GM21576 (cell line): Measurements from ENCODE around the gene CUL1.

ENCODE experiments used
- ATAC-seq: cut with Tn5 transposase; IDR thresholded peaks from one replicate; pipeline ENCODE4 v1.9.1; 2021; ENCODE audit warnings: mild to moderate bottlenecking, moderate library complexity; ENCODE audit not compliant: unreplicated experiment

The CUL1 gene

DNA sequence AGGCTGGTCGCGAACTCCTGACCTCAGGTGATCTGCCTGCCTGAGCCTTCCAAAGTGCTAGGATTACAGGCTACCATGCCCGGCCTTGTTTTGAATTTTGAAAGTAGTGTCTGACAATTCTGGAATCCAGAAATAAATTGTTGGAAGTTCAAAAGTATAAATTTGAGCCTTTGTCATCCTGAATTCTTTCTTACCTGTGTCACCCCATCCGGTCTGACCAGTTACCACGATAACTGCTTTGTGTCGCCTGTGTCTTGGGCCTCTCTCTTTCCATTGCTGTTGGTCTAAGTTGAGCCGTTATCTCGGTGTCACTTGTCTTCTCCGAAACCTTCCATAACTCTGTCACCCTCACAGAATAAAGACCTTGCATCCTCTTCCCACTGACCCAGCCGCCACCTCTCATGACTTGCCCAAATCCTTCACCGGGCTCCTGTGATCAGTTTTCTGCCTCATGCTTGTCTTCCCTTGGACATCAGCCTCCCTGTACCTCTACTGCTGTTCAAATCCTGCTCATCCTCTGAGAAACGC lies 18.6 kb downstream of the CUL1 start:
- no peak for ATAC-seq

DNA sequence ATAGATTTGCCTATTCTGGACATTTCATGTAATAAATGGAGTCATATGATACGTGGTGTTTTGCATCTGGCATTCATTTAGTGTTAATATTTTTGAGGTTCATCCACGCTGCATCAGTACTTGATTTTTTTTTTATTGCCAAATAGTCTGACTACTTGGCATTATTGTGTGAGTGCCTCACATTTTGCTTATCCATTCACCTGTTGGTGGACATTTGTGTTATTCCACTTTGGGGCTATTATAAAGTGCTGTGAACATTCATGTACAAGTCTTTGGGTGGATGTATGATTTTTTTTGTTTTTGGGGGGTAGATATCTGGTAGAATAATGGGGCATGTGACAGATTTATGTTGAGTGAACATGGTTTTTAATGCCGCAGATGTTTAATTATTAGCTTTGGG lies 19.7 kb downstream of the CUL1 start:
- ATAC-seq: no peak

DNA sequence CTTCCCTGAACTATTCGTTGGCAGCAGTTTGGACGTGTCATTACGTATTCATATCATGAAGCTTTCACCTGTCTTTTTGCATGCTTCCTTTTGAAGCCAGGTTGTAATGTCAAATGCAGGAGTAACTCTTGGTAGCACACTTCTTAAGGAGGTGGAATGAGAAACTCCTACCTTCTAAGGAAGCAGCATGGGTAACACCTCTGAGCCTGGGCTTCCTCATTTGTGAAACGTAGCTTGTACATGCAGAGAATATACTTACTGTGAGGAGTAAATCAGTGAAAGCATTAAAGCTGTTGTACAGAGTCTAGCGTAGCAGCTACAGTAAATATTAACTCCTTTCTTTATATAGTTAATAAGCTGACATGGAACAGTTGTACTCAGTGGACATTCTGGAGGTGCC lies 21.1 kb downstream of the CUL1 start:
- ATAC-seq: no peak

DNA sequence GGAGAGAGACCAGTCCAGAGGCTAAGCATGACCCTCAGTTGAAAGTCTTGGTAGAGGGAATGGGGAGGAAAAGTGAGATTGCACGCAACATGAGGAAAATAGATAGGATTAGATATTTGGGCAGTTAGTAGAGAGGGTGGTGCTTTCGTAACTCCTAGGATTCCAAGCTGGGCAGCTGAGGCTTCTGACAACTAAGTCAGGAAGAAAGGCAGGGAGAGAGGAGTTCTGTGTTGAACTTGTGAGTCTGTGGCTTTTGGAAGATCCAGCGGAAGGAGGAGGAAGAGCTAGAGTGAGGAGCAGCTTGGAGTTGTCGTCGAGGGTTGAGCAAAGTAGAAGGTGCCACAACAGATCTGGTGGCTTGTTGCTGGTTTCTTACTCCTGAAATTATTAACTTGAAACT lies 21.8 kb downstream of the CUL1 start:
- no peak for ATAC-seq

DNA sequence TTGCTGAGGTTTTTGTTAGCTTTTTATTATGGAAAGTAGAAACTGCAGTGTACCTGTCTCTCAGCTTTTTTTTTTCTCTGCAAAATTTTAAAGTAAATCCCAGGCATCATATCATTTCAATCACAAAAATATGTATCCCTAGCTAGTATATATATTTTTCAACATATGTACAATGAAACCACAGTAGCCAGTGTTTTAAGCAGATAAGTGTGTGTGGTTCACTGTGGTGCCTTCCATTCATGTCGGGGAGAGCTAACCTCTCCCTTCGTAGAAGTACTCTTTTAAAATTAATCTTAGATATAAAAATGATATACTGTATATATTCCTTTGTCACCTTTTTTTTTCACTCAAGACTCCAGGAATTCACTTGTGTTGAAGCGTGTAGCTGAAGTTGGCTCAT lies 22.7 kb downstream of the CUL1 start:
- no peak for ATAC-seq

DNA sequence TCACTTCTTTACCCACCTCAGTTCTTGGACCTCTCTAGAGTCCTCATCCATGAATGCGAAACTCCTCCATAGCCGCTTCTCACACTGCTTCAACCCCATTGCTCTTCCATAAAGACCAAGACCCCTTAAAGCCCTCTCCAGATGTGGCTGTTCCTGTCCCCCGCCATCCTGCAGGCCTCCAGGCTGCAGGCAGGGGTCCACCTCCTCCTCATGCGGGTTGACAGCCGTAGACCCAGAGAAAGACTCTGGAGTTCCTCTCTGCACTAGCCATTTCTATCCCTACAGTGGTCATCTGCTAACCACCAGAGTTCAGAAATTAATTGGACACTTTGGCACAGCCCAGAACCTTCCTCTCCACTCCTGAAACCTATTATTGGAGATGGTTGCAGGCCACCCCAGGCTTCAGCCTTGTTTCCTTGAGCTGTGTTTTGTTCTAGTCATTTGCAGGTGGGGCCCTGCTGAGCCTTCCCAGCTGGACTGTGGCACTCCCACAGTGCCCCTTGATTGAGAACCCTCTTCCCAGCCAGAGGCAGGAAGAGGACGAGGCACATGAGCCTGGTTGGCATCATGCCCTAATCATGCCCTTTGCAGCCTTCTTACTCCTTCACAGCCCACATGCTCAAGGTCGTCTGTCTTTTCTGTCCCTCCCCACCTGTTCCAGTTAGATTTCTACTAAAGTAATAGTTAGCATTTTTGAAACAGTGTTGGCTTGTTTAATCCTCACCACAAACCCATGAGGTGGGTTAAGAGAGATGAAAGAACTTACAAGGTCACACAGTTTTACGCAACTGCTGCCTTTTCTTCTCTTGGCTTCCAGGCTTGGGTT lies 23.9 kb downstream of the CUL1 start:
- no peak for ATAC-seq

DNA sequence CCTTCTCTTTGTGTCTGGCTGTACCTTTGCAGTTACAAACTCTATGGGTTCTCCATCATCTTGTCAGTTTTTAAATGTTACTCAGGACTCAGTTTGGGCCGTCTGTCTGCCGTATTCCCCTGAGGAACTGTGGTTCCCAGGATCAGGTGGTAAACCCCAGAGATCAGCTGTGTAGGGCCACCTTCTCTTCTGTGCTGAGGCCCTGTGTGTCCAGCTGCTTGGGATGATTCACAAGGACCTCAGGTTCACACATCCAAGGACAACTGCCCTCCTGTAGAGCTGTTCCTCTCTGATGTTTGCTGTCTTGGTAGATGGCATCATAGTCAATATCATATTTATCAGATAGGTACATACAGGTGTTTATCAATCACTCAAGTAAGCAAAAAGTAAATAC lies 24.5 kb downstream of the CUL1 start:
- no peak for ATAC-seq

DNA sequence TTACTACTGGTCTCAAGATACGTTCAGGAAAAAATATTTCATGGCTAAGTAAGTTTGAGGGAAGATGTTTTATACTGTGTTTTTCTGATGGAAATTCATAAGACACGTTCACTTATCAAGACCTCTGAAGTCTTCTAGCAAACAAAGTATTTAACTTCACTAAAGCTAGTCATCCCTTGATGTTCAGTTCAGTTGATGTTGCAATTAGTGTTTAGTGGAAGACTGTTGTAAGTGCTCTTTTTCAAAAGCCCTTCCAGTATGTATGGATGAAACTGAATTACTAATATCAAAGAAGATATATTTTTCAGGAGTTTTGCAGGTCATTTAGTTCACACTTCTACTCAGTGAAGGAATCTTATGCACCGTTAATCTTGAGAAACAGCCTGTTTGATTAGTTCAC lies 25.1 kb downstream of the CUL1 start:
- ATAC-seq: no peak

DNA sequence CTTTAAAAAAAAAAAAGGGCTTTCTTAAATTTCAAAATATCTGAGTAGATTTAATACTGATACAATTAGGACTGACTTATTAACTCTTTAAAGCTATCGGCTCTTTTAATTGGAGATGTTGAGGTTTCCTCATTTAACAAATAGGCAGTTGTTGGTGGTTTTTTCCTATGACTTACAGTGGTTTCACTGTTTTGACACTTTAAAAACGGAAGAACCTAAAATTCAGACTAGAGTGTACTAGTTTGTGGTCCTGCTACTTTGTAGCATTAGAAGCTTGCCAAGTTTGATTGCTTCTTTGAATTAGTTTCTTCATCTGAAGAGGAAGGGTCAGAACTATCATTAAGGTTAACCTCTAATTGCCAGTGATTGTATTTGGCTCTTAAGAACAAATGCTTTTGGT lies 27.7 kb downstream of the CUL1 start:
- no peak for ATAC-seq

DNA sequence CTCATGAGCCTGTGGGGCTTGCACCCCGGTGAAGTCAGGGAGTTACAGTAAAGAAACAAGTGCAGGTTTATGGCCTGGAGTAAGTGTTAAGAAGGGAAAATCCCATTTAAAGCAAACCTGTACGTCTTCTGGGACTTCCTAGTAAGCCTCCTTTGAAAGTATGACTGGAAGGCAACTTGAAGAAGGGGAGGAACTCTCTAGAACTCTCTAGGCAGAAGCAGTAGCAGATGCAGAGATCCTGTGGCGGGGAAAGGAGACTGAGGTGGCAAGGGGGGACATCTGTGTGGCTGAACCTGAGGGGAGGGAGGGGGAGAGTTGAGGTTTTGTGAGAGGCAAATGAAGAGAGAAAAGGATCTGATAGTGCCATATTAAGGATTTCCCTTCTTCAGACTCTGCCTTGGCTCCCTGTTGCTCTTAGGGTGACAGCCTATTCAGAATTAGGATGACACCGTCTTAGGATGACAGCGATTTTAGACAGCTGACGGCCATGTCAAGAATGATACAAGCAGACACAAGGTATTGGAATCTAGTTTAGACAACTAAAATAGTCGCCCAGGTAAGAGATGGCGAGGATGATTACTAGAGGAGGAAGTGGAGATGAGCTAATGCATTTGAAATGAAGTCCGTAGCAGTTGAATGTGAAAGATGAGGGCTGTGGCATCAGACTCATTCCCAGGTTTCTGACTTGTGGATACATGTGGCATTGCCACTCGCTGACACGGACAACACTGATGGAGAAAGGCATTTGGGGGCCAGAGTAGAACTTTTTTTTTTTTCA lies 29.0 kb downstream of the CUL1 start:
- ATAC-seq: no peak

DNA sequence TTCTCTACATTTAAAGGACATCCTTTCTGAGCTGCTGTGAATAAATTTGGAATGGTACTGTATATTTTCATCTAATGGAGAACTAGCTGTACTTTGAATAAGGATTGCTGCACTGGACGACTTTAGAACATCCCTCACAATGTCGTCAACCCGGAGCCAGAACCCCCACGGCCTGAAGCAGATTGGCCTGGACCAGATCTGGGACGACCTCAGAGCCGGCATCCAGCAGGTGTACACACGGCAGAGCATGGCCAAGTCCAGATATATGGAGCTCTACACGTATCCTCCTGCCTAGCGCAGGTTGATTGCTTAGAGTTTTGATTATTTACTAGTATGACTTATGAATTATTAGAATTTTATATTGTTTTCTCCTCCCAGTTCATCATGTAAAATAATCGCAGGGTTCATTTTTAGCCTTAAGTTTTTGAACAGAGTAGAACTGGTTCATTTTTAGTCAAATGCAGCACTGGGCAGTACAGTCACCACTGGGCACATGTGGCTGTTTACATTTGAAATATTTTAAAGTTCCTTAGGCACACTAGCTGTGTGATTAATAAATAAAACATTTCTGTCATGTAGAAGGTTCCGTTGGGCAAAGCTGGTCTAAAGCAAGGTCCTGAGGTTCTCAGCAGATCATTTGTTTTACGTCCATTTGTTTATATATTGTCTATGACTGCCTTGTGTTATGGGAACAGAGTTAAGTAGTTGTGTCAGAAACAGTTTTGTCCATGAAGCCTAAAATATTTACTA lies 31.5 kb downstream of the CUL1 start:
- no peak for ATAC-seq

DNA sequence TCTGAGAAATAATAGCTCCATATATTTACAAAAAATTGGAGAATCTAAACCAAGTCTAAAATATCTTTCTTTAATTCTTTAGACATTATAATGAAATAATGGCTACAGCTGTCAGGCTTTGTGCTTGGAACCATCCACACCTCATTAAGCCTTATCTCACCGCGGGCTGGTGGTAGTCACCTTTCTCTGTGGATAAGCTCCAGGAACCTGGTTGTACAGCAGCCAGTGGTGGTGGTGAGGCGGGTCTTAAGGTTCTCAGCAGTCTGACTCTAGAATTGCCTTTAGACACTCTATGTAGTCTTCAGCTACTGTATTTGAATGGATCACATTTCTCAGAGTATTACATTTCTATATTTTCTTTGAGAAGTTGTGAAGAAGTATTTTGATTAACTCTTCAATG lies 34.2 kb downstream of the CUL1 start:
- ATAC-seq: no peak

DNA sequence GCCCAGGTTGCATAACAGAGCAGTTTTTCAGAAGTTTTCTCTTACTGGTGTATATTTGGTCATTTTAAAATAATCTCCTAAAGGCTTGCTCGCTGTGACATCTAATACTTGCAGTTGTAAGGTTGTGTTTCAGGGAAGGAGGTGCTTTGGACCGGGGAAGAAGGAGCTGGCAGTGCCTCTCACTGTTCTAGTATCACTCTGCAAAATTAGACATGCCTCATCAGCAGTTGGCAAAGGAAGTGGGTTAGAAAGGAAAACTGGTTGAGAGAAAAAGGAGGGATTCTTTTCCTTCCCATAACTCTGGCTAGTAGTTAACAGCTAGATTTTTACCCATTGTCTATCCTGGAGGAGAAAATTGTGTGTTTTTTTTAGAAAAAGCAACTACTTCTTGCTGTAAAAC lies 34.8 kb downstream of the CUL1 start:
- no peak for ATAC-seq

DNA sequence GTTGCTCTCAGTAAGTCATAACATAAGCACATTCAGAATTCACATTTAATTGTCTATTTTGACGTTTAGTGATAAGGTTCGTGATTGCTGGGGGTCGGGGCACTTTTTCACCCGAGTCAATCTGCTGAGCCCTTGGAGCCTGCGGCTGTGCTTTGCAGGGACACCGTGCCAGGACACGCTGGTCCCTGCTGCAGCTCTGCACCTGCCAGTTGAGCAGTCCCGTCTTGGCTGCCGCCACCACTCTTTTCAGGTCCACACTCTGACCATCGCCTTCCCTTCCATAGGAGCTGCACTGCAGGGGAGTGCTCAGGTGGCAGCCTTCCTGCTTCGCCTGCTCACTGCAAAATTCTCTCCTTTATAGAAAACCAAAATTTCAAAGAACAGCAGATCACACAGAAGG lies 36.4 kb downstream of the CUL1 start:
- no peak for ATAC-seq

DNA sequence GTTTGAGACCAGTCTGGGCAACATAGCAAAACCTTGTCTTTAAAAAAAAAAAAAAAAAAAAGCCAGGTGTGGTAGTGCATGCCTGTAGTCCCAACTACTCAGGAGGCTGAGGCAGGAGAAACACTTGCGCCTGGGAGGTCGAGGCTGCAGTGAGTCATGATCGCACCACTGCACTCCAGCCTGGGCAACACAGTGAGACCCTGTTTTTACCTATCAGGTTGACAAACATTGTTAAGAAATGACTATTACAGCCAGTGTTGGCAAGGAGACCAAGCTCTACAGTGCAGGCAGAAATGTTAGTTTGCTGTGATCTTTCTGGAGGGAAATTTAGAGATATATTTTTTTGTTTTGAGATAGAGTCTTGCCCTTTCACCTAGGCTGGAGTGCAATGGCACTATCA lies 37.3 kb downstream of the CUL1 start:
- ATAC-seq: no peak

DNA sequence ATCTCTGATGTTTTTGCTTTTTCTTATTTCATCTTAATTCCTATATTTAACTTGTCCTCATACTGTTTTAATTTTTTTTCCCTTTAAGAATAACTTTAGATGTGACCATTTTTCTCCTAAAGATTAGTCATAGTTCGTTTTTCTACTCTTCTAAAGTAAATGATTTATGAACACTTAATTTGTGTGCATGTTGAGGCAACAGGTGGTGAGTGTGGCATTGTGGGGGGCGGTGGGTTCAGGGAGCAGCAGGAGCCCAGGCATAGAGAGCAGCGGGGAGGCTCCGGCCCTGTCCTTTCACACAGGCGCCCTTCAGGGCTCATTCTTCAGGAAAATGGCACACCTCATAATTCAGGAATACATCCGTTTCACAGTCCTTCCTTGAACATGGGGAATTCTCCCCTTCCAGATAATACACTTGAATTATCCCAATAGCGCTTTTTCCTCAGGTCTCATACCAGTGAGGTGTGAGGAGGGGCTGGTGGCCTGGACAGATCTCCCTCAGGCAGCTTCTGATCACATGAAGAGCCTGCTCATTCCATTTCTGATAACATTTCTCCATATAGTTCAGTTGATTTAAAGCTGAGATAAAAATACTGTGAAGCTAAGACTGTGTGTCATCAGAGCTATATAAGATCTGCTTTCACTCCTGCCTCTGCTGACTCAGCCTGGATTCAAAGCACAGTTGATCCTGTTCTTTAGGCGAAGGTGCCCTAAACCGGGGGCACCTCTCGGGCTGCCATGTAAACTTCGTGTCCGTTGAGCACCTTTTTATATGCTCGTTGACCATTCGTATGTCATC lies 40.2 kb downstream of the CUL1 start:
- no peak for ATAC-seq

DNA sequence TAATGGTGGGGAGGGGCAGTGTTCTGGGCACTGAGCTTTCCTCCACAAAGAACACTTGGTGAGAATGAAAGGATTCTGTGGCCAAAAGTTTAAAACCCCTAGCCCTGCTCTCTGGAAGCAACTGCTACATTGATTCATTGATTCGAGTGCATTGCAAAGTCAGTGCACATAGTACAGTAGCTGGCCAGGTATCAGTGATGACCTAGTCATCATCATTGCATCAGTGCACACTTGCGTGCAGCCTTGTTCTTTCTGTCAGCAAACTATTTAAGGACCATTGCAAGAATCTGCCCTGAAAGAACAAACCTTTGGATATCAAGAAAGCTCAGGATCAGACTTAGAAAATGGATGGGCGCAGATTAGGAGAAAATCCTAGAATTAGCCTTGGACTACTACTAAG lies 47.4 kb downstream of the CUL1 start:
- ATAC-seq: no peak

DNA sequence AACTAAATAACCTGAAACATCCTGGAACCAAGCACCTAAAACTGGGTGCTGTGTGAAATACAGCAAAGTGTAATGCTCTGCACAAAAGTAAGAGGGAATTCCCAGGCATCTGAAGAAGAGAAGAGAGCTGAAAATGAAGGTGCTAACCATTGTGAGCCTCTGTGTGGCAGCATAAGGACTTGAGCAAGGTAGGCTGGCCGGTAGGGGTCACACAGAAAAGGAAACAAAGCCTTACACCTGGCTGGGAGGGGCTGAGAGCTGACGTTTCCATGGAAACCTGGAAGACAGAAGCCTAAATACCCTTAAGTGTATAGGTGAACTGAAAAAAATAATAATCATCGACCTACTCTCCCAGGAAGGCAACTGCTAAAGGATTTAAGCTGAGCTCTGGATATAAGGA lies 48.6 kb downstream of the CUL1 start:
- ATAC-seq: no peak

DNA sequence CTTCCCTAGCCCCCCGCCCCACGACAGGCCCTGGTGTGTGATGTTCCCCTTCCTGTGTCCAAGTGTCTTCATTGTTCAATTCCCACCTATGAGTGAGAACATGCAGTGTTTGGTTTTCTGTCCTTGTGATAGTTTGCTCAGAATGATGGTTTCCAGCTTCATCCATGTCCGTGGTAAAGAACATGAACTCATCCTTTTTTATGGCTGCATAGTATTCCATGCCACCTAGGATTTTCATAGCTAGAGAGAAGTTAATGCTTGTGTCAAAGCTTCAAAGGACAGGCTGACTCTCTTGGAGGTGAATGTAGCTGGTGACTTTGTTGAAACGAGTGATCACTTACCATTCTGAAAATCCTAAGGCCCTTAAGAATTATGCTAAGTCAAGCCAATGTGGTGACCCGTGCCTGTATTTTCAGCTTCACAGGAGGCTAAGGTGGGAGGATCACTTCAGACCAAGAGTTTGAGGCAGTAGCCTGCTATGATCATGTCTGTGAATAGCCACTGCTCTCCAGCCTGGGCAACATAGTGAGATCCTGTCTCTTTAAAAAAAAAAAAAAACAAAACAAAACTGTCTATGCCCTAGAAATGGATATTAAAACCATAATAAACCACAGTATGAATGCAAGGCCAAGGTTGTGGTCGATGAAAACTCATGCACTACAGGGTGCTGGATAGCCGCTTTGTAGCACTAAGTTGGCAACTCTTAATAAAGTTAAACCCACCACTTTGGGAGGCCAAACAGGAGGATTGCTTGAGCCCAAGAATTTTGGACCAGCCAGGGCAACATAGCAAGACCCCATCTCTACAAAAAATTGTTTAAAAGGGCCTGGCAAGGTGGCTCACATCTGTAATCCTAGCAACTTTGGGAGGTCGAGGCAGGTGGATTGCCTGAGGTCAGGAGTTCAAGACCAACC lies 52.0 kb downstream of the CUL1 start:
- no peak for ATAC-seq

DNA sequence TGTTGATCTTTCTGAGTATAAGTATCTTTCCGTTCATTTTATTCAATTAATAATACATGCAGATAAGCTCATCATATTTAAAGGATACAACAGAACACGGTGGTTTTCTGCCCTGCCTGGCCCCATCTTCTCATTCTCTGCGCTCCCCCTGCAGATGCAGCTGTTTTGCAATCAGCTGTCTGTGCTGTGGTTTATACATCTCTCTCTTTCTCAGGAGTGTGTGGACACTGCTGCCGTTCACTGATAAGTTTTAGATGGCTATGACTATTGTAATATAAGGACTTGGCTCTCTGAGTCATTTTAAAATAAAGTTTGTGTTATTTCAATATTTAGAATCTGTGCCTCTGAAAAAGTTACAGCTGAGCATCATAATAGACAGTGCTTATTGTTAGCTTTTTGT lies 54.5 kb downstream of the CUL1 start:
- ATAC-seq: no peak
